ENCODE data around the gene SLC37A3. TPM values are rescaled to one million over a fixed set of nuclear protein-coding genes. Genes with fewer than 3 reads are reported as not detected.

The SLC37A3 gene
- total and polyA plus RNA-seq, 2 of the 13 experiments (the other 11 are each of a cell fraction or from before 2014, with no cell fraction given) = 21.3 to 27.9 TPM

DNA sequence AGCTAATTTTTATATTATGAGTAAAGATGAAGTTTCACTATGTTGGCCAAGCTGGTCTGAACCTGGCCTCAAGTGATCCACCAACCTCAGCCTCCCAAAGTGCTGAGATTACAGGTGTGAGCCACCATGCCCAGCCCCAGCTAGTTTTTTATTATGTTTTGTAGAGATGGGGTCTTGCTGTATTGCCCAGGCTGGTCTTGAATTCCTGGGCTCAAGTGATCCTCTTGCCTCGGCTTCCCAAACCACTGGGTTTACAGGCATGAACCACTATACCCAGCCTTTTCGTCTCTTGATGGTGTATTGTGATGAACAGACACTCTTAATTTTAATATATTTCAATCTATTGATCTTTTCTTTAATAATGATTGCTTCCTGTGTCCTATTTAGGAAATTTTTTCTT lies 23.2 kb upstream of the SLC37A3 start:
- CTCF ChIA-PET (ENCODE audit: low intra/inter-chr PET ratio, low total read pairs) = no interaction called here
- Histone ChIP-seq H3K27ac (ENCODE audit: extremely low read length, insufficient read depth, low read length) (no peak overlapping the region), H3K4me3 (replicated peaks in 1 of 3; ENCODE audit: insufficient read depth in 1 of 3, low read depth in 2 of 3, low read length in 3 of 3) (no peak overlapping the region), H3K4me1 (ENCODE audit: insufficient read depth, low read length) (no peaks in the 10 kb centered on the region), H3K9ac (ENCODE audit: insufficient read depth, low read depth, low read length) (no peak overlapping the region), H4K20me1 (ENCODE audit: insufficient read depth, low read length) (no peaks in the 10 kb centered on the region), H3K27me3 (ENCODE audit: control insufficient read depth in 1 of 2, insufficient read depth in 2 of 2, low read length in 2 of 2) (no peaks in the 10 kb centered on the region; a peak in 1 of 5 replicates), H2AFZ (ENCODE audit: low read length) (no peak overlapping the region), H3K79me2 (ENCODE audit: insufficient read depth, low read length) (no peaks in the 10 kb centered on the region), H3K4me2 (ENCODE audit: low read depth, low read length) (no peak overlapping the region), H3K9me3 (ENCODE audit: low read length) (no peaks in the 10 kb centered on the region), H3K36me3 (replicated peaks in 1 of 2; ENCODE audit: control insufficient read depth in 1 of 2, insufficient read depth in 2 of 2, low read length in 2 of 2) (no peaks in the 10 kb centered on the region)
- DNase-seq (ENCODE audit: low spot score) = no peak
- BruUV-seq (replicated peaks) = no TSS peak
- POLR2A ChIA-PET = no interaction called here
- intact Hi-C loops (cut with micrococcal nuclease; ENCODE audit: unreplicated experiment) (no loop called here), in situ Hi-C loops (cut with HindIII; ENCODE audit: extremely low pct_ligation_motif_present, low pct_unique_long_range_greater_than_20kb) (no loop called here)
- WGBS (ENCODE audit: low lambda C conversion rate) = 0% methylated on average over 2 of the region's 2 CpGs
- no peak for ATAC-seq
- no peak for FAIRE-seq
- TF ChIP-seq, protein P1, sequence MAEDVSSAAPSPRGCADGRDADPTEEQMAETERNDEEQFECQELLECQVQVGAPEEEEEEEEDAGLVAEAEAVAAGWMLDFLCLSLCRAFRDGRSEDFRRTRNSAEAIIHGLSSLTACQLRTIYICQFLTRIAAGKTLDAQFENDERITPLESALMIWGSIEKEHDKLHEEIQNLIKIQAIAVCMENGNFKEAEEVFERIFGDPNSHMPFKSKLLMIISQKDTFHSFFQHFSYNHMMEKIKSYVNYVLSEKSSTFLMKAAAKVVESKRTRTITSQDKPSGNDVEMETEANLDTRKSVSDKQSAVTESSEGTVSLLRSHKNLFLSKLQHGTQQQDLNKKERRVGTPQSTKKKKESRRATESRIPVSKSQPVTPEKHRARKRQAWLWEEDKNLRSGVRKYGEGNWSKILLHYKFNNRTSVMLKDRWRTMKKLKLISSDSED (CRISPR knock-in tag; IDR thresholded peaks at IDR 0.05) = no peak
- TF ChIP-seq, protein P2, sequence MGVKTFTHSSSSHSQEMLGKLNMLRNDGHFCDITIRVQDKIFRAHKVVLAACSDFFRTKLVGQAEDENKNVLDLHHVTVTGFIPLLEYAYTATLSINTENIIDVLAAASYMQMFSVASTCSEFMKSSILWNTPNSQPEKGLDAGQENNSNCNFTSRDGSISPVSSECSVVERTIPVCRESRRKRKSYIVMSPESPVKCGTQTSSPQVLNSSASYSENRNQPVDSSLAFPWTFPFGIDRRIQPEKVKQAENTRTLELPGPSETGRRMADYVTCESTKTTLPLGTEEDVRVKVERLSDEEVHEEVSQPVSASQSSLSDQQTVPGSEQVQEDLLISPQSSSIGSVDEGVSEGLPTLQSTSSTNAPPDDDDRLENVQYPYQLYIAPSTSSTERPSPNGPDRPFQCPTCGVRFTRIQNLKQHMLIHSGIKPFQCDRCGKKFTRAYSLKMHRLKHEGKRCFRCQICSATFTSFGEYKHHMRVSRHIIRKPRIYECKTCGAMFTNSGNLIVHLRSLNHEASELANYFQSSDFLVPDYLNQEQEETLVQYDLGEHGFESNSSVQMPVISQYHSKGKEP (CRISPR knock-in tag; IDR thresholded peaks at IDR 0.05) = no peak
- TF ChIP-seq, protein P3, sequence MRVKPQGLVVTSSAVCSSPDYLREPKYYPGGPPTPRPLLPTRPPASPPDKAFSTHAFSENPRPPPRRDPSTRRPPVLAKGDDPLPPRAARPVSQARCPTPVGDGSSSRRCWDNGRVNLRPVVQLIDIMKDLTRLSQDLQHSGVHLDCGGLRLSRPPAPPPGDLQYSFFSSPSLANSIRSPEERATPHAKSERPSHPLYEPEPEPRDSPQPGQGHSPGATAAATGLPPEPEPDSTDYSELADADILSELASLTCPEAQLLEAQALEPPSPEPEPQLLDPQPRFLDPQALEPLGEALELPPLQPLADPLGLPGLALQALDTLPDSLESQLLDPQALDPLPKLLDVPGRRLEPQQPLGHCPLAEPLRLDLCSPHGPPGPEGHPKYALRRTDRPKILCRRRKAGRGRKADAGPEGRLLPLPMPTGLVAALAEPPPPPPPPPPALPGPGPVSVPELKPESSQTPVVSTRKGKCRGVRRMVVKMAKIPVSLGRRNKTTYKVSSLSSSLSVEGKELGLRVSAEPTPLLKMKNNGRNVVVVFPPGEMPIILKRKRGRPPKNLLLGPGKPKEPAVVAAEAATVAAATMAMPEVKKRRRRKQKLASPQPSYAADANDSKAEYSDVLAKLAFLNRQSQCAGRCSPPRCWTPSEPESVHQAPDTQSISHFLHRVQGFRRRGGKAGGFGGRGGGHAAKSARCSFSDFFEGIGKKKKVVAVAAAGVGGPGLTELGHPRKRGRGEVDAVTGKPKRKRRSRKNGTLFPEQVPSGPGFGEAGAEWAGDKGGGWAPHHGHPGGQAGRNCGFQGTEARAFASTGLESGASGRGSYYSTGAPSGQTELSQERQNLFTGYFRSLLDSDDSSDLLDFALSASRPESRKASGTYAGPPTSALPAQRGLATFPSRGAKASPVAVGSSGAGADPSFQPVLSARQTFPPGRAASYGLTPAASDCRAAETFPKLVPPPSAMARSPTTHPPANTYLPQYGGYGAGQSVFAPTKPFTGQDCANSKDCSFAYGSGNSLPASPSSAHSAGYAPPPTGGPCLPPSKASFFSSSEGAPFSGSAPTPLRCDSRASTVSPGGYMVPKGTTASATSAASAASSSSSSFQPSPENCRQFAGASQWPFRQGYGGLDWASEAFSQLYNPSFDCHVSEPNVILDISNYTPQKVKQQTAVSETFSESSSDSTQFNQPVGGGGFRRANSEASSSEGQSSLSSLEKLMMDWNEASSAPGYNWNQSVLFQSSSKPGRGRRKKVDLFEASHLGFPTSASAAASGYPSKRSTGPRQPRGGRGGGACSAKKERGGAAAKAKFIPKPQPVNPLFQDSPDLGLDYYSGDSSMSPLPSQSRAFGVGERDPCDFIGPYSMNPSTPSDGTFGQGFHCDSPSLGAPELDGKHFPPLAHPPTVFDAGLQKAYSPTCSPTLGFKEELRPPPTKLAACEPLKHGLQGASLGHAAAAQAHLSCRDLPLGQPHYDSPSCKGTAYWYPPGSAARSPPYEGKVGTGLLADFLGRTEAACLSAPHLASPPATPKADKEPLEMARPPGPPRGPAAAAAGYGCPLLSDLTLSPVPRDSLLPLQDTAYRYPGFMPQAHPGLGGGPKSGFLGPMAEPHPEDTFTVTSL (CRISPR knock-in tag; IDR thresholded peaks at IDR 0.05; ENCODE audit: borderline replicate concordance) = no peak
- no peak for TF ChIP-seq JUND (CRISPR knock-in tag; IDR thresholded peaks at IDR 0.05)
- no peak for TF ChIP-seq YEATS4 (CRISPR knock-in tag; IDR thresholded peaks at IDR 0.05; ENCODE audit: borderline replicate concordance)
- no peak for TF ChIP-seq JDP2 (CRISPR knock-in tag; IDR thresholded peaks at IDR 0.05; ENCODE audit: borderline replicate concordance)
- no peak for TF ChIP-seq ZNF747 (CRISPR knock-in tag; IDR thresholded peaks at IDR 0.05; ENCODE audit: borderline replicate concordance)
- TF ChIP-seq, protein P4, sequence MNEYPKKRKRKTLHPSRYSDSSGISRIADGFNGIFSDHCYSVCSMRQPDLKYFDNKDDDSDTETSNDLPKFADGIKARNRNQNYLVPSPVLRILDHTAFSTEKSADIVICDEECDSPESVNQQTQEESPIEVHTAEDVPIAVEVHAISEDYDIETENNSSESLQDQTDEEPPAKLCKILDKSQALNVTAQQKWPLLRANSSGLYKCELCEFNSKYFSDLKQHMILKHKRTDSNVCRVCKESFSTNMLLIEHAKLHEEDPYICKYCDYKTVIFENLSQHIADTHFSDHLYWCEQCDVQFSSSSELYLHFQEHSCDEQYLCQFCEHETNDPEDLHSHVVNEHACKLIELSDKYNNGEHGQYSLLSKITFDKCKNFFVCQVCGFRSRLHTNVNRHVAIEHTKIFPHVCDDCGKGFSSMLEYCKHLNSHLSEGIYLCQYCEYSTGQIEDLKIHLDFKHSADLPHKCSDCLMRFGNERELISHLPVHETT (CRISPR knock-in tag; conservative IDR thresholded peaks at IDR 0.05) = no peak
- no peak for TF ChIP-seq ZNF577 (CRISPR knock-in tag; IDR thresholded peaks at IDR 0.05; ENCODE audit: borderline replicate concordance, low read depth)
- TF ChIP-seq ONECUT2 (CRISPR knock-in tag; IDR thresholded peaks at IDR 0.05) = no peak
- no peak for TF ChIP-seq ZNF550 (CRISPR knock-in tag; IDR thresholded peaks at IDR 0.05; ENCODE audit: borderline replicate concordance)
- TF ChIP-seq ZNF121 (CRISPR knock-in tag; IDR thresholded peaks at IDR 0.05) = no peak
- TF ChIP-seq ZNF562 (CRISPR knock-in tag; IDR thresholded peaks at IDR 0.05; ENCODE audit: borderline replicate concordance) = no peak
- no peak for TF ChIP-seq PHF5A (CRISPR knock-in tag; IDR thresholded peaks at IDR 0.05; ENCODE audit: low read depth, unreplicated experiment)

All from HepG2 (cell line).